ENCODE measurements around the gene PRRX1.
A peak's percentile ranks its signal among the peaks of the same experiment; 100 is the strongest.

Gene PRRX1

DNA sequence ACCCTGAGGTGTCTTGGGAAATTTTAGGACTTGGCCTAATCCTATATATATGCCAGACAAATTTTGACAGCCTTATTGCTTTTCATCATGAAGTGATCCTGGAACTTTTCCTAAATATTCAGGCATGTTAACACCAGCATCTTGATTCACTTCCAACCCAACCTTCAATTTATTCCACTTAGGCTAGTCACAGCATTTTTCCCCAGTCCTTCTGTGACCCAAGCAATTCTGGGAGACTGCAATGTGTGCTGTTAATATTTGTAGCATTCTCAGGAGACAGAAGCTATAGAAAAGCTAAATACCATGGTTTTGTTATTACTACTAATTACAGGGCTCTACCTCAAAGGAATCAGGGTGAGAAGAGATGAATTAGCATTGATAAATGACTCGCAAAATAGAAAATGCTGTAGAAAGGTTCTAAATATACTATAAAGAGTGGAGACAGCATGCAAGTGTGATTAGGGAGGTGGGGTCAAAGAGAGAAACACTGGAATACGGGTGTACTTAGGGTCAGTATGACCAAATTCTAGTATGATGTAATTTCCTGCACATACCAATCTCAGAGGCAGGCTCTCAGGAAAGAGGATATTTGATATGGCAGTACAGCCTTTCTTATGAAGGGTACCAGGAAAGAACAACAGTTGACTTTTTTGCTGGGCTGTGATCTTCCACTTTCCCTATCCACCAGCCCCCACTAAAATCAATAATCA is 29.1 kb downstream of the PRRX1 start:
- no peak for DNase-seq

- no peak for DNase-seq
Measured at GRCh38 chr1:170694172-170694926, 30.4 kb downstream of the PRRX1 start.

DNA sequence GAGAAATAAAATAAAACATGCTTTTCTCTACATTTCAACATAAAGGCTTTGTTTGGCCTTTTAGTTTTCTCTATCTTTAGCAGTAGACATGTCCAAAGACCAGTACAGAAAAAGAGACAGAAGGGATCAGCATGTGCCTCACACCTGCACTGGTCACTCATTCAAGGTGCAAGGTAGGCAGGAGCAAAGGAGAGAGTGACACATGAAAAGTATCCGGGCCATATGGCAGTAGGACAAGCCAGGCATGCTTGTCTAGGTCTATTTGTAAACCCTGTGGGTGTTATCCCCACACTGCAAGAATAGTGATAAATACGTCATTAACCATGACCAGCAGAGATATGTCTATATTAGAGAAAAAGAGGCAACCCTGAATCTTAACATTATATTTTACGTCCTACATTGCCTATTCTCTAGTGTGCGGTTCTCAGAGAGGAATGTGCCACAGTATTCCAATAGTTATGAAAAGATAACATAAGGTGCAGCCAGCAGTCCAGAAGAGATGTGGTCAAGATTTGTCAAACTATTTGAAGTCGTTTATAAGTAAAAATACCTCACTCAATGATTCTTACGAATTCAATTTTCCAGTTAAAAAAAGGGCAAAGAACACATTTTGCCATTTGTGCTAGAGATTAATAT is 32.1 kb downstream of the PRRX1 start:
- DNase-seq = no peak

- no peak for DNase-seq
Measured at GRCh38 chr1:170696591-170697290, 32.8 kb downstream of the PRRX1 start.

GRCh38 chr1:170697316-170697715 is 33.4 kb downstream of the PRRX1 start:
- DNase-seq = no peak

GRCh38 chr1:170698301-170699275 is 34.7 kb downstream of the PRRX1 start:
- DNase-seq = no peak

- DNase-seq = no peak
Measured at GRCh38 chr1:170699696-170700095, 35.8 kb downstream of the PRRX1 start.

DNA sequence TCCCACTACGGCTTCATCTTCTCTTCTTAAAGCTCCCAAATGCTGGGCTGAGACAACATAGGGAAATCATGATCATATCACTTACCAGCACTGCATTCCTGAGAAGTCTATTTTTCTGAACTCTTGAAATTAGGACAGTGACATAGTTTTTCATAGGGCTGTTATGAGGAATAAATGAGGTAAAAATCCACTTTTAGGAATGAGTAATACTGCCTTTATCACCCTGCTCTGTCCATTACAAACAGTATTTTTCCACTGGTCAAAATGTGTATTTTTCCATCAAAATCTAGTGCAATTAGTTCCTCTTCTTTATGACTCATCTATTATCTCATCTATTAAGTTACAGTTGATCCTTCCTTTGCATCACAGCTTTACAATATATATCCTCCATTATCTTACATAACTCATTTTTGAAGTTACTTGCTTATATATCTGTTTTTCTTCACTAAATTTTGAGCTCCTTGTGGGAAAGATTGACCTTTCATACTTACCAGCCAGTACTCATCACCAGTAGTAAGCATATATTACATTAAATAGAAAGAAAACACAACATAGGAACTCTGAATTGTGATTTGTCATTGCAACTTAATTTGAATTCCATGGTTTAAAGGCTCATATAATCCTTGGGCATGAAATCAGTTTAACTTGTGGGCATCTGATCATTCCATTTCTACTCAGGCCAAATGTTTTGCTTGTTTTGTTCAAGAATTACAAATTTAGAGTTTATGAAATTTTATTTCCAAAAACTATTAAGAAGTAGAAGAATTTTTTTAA is 37.1 kb downstream of the PRRX1 start:
- DNase-seq = no peak

- DNase-seq = no peak
Measured at GRCh38 chr1:170701962-170702361, 38.0 kb downstream of the PRRX1 start.

GRCh38 chr1:170703591-170703990 is 39.7 kb downstream of the PRRX1 start:
- DNase-seq = no peak

- DNase-seq = no peak
Measured at GRCh38 chr1:170704256-170704655, 40.3 kb downstream of the PRRX1 start.

DNA sequence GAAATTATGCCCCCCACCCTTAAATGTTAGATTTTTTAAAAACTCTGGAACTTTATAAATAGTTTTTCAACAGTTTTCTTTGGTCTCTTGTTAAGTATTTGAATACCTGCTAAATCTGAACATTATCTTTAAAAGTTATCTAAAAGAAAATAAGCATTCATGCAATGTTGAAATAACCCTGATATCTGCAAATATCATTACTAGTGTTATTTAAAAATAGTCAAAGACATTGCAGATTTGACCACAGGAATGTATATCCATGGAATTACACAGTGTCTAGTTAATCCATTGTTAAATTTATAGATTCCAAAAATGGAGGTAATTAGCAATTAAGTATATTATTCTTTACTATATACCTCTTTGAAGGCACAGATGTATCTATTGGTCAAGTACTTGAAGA is 42.0 kb downstream of the PRRX1 start:
- no peak for DNase-seq

DNA sequence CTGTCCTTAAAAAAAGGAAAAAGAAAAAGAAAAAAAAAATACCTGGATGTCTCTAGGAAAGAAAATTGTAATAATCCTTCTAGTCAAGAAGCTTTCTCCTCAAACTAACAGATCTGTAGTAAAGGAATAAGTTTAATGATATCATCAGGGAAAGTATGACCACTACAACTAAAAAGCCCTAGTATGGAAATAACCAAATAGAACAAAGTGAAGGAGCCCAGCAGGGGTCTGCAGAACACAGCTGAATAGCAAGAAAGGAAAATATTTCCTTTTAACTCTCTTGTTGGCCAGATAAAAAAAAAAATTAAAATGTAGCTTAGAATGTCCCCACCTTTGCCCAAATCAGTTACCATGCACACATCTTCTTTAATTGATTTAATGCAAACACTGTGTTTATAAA is 43.2 kb downstream of the PRRX1 start:
- no peak for DNase-seq

DNA sequence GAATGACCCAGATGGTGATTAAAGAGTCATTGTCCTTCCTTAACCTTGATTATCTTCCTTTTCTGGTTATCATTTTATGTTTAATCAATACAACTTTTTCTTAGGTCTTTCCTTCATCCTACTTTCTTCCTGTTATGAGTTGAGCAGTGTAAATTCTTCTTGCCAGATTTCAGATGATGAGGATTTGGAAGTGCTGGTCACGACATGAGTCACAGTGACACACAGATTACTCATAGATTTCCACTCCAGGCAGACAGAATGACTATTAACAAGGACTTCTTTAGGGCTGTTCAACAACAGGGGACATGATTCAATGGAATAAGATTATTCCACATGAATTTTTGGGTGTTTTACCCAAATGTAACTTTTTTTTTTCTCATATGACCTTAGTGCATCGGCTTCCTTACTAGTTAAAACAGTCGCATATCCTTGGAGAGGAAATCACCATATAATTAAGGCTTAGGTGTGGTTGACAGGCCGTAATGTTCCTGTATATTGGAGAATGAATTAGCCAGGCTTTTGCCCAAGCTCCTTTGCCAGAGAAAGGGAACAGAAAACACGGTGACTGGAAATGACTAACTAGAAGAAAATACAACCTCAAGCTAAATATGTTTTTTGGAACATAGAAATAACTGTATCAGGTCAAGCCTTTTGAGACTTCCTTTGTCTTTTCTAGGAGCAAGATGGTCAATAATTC is 44.2 kb downstream of the PRRX1 start:
- no peak for DNase-seq

GRCh38 chr1:170711682-170712081 is 47.8 kb downstream of the PRRX1 start:
- no peak for DNase-seq

GRCh38 chr1:170714163-170714562 is 50.2 kb downstream of the PRRX1 start:
- peak; percentile 29 for DNase-seq

- DNase-seq = no peak
Measured at GRCh38 chr1:170714938-170715337, 51.0 kb downstream of the PRRX1 start.

- no peak for DNase-seq
Measured at GRCh38 chr1:170716835-170717429, 53.0 kb downstream of the PRRX1 start.

DNA sequence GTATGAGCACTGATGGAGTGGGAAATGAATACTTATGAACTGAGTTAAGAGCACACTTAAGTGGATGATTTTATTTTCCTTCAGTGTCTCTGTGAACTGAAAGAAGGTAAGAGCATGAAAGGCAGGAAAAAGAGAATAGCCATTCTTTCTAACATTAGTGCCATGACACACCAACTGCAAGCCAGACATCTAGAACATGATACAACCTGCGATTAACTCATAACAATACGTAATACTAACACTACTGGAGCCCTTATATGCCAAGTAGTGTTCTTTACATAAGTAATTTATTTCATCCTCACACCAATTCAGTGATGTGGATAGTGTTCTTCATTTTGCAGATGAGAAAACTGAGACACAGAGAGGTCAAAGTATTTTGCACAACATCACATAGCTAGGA is 56.7 kb downstream of the PRRX1 start:
- DNase-seq = no peak

DNA sequence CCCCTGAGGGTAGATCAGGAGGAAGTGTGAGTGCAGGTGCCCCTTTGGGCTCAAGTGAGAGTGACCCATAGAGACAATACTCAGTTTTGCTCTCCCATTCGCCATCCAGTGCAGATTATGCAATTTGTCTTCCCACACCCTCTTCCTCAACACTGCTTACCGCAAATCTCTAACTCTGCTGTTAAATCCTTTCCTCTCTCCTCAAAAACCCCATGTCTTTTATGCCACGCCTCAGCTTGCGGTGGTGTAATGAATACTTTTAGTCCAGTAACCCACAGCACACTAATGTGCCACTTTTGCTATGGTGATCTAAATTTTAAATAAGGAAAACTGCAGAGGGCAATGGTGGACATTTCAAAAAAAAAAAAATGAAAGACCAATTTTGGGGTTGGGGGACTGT is 57.7 kb downstream of the PRRX1 start:
- DNase-seq = no peak
